ENCODE data around the gene C1orf21.

Gene C1orf21

GRCh38 chr1:184527402-184527801 is 140.6 kb downstream of the C1orf21 start:
- no peak for FAIRE-seq

GRCh38 chr1:184530226-184530625 is 143.4 kb downstream of the C1orf21 start:
- peak; percentile 62 for FAIRE-seq

- FAIRE-seq, result no peak
These were observed 144.5 kb downstream of the C1orf21 start for GRCh38 chr1:184531296-184531695.

GRCh38 chr1:184532199-184532598 is 145.4 kb downstream of the C1orf21 start:
- no peak for FAIRE-seq

- no peak for FAIRE-seq
These were observed 146.2 kb downstream of the C1orf21 start for GRCh38 chr1:184533049-184533448.

- no peak for FAIRE-seq
These were observed 147.1 kb downstream of the C1orf21 start for GRCh38 chr1:184533915-184534314.

GRCh38 chr1:184534690-184535089 is 147.9 kb downstream of the C1orf21 start:
- no peak for FAIRE-seq

- FAIRE-seq, result no peak
These were observed 148.6 kb downstream of the C1orf21 start for GRCh38 chr1:184535191-184535970.

- no peak for FAIRE-seq
These were observed 149.6 kb downstream of the C1orf21 start for GRCh38 chr1:184536246-184536985.

GRCh38 chr1:184539580-184539979 is 152.8 kb downstream of the C1orf21 start:
- FAIRE-seq, result no peak

GRCh38 chr1:184541537-184542152 is 154.8 kb downstream of the C1orf21 start:
- no peak for FAIRE-seq

GRCh38 chr1:184542291-184542690 is 155.5 kb downstream of the C1orf21 start:
- no peak for FAIRE-seq

GRCh38 chr1:184545601-184546000 is 158.8 kb downstream of the C1orf21 start:
- no peak for FAIRE-seq

GRCh38 chr1:184552446-184552845 is 165.6 kb downstream of the C1orf21 start:
- FAIRE-seq, result no peak

- FAIRE-seq, result no peak
These were observed 167.0 kb downstream of the C1orf21 start for GRCh38 chr1:184553845-184554244.

- no peak for FAIRE-seq
These were observed 169.1 kb downstream of the C1orf21 start for GRCh38 chr1:184555665-184556641.

- no peak for FAIRE-seq
These were observed 169.8 kb downstream of the C1orf21 start for GRCh38 chr1:184556665-184557064.

- no peak for FAIRE-seq
These were observed 170.9 kb downstream of the C1orf21 start for GRCh38 chr1:184557423-184558347.

- no peak for FAIRE-seq
These were observed 171.9 kb downstream of the C1orf21 start for GRCh38 chr1:184558691-184559090.

GRCh38 chr1:184559117-184559713 is 172.4 kb downstream of the C1orf21 start:
- no peak for FAIRE-seq

GRCh38 chr1:184562806-184563205 is 176.0 kb downstream of the C1orf21 start:
- no peak for FAIRE-seq
